Embryonic facial prominence (tissue), 1 donor: ENCODE results near the gene MS4A8.
"Not testable (repeated sequence)": the region's sequence is repeated elsewhere in the genome, so short reads cannot be mapped to it uniquely, and the experiment has no call there.

Experiments used
- DNase-seq: peaks from one replicate; pipeline ENCODE4 v3.0.0-alpha.2; 2016; ENCODE audit errors: extremely low spot score

Gene MS4A8

DNA sequence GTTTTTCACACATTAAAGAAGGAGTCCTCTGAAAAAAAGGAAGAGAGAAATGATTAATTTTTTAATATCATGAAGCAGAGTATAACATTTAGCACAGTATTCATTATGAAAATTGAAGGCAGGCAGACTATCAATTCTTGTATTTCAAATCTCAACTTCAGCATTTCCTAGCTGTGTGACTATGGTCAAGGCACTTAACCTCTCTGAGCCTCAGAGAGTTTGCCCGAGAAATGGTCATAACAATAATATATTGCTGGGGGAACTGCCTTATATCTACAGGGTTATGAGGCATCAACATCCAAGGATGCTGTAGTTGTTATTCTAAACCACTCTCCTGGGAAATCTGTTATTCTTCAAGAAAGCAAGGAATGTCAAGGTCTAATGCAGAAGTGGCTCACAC, 26.2 kb downstream of the MS4A8 start:
- DNase-seq: no peak

- DNase-seq: no peak
These were observed 32.2 kb downstream of the MS4A8 start for GRCh38 chr11:60731586-60731985.

GRCh38 chr11:60734279-60734678, 34.9 kb downstream of the MS4A8 start:
- no peak for DNase-seq

- no peak for DNase-seq
These were observed 39.7 kb downstream of the MS4A8 start for GRCh38 chr11:60739114-60739513.

- DNase-seq: no peak
These were observed 41.2 kb downstream of the MS4A8 start for GRCh38 chr11:60740573-60740972.

- no peak for DNase-seq
These were observed 42.0 kb downstream of the MS4A8 start for GRCh38 chr11:60741421-60741820.

DNA sequence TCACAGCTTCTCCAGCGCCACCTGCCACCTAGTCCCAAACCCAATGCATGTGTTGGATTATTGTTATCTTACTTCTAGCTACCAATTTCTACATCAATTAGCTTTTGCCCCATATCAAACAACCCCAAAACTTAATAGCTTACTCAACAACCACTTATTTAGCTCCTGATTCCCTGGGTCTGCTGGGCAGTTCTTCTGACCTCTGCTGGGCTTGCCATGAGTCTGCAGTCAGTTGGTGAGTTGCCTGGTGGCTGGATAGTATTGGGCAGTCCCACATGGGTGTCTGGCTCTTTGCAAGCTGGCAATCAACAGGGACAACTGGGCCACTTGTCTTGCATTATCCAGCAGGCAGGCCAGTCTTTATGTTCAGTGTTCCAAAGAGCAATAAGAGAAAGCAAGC, 43.6 kb downstream of the MS4A8 start:
- DNase-seq: no peak

GRCh38 chr11:60744114-60744513, 44.7 kb downstream of the MS4A8 start:
- no peak for DNase-seq

DNA sequence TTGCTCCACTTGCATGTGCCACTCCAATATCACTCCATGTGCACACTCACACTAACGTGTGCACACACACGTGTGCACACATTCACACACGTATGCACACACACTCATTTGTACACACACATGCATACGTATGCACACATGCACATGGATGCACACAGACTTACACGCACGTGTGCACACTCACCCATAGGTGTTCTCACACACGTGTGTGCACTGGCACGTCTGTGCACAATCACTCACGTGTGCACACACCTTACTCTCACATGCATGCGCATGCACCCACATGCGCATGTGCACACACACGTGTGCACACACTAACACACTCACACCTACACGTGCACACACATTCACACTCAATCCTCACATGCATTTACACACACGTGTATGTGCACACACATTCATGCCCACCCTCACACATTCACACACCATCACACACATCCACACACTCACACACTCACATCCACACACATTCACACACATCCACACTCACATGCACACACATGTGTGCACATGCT, 48.0 kb downstream of the MS4A8 start:
- DNase-seq: no peak

DNA sequence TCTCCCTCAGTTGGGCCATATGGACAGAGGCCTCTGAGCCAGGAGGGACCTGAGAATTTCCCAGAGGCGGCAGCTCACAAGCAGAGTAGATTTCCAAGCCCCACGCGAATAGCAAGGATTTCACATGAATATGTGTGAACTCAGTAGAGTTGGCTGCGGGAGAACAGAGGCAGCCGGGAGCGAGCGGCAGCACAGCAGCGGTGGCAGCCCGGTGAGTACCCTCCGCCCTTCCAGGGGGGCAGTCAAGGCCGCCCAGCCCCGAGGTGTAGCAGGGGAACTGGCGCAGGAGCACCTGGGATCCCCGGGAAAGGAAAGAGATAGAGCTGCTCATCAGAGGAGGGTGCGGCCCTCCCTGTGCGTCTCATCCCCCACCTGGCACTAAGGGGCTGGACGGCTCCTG, 48.8 kb downstream of the MS4A8 start:
- DNase-seq: no peak

DNA sequence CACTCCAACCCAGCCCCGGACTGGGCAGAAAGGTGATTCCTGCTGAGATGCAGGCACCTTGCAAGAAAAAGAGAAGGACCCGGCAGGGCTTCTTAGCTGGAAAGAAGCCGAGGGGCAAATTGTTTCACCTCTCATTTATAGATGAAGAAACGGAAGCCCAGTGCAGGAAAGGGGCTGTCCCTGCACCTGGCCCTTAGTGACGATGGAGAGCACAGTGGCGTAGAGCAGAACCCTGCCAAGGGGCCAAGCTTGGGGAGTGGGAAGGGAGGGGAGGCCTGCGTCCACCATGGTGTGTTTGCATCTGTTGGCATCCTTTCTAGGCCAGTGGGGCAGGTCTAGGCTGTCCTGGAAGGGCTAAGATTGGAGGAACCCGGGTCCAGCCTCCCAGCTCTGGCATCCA, 49.4 kb downstream of the MS4A8 start:
- DNase-seq: no peak

DNA sequence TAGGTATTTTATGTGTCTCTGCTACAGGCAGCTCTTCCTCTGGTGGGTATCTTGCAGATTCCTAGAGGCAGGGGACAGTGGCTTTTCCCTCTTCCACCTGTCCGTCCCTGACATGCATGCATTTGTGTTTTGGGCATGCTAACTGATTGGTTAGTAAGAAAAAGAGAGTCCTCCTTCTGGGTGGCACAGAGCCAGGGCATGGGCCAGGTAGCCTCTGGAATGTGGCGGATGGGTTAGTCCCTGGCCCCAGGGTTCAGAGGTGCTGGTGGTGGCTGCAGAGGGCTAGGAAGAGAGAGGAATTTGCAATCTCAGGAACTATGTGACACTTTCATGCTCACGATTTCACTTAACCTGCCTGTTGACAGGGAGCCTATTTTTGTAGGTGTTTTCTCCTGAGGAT, 51.5 kb downstream of the MS4A8 start:
- no peak for DNase-seq

- no peak for DNase-seq
These were observed 53.9 kb downstream of the MS4A8 start for GRCh38 chr11:60753309-60753708.

DNA sequence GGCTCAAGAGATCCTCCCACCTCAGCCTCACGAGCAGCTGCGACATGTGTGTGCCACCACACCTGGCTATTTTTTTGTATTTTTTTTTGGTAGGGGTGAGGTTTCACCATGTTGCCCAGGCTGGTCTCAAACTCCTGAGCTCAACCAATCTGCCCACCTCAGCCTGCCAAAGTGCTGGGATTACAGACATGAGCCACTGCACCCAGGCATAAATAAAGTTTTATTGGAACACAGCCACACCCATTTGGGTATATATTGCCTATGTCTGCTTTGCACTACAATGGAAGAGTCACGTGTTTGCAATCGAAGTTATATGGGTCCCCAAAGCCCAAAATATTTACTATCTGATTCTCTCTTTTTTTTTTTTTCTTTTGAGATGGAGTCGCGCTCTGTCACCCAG, 55.5 kb downstream of the MS4A8 start:
- no peak for DNase-seq

- DNase-seq: no peak
These were observed 57.1 kb downstream of the MS4A8 start, which contains the start of gene MS4A15 for GRCh38 chr11:60756307-60757032. Gene MS4A15, plus strand, starts transcription at chr11:60756867. Its CDS starts 6,867 bp downstream, at chr11:60763734.

DNA sequence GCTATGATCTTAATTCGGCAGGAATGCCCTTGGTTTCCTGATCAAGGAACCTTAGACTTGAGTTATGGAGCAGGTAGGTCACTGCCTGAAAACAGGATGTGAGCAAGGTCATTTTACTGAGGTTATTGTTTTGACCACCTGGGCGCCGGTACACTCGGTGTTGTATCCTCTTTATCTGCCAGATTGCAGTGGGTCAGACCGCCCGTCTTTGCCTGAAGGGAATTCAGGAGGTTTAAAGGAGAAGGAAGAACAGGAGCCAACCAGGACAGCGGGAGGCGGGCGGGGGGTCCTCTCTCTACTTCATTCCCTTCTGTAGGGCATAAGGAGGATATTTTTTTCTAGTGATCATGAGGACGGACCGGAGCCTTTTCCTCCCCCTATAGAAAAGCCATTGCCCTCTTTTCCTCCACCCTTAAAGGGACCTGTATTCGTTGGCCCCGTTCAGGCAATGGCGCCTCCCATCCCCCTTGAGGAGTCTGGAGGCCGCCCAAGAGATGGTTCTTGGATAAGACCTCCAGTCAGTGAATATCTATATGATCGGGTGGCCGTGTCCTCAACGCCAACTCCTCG, 57.9 kb downstream of the MS4A8 start:
- no peak for DNase-seq

DNA sequence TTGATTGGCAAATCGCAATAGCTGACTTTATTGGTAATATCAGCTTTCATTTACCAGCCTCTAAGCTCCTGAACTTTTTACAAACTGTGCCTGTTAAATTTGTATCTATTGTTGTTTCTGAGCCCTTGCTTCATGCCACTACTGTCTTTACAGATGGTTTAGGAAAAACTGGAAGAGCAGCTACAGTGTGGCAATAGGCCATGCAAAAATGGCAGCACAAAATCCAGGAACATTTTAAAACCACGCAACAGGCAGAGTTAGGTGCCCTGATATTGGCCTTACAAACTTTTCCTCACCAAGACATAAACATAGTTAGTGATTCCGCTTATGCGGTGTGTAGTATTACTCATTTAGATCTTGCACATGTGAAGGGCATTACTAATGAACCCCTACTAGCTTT, 59.3 kb downstream of the MS4A8 start:
- DNase-seq: not testable (repeated sequence)

GRCh38 chr11:60759438-60760225, 60.2 kb downstream of the MS4A8 start:
- DNase-seq: not testable (repeated sequence)

- DNase-seq: no peak
These were observed 62.2 kb downstream of the MS4A8 start for GRCh38 chr11:60761436-60762190.

DNA sequence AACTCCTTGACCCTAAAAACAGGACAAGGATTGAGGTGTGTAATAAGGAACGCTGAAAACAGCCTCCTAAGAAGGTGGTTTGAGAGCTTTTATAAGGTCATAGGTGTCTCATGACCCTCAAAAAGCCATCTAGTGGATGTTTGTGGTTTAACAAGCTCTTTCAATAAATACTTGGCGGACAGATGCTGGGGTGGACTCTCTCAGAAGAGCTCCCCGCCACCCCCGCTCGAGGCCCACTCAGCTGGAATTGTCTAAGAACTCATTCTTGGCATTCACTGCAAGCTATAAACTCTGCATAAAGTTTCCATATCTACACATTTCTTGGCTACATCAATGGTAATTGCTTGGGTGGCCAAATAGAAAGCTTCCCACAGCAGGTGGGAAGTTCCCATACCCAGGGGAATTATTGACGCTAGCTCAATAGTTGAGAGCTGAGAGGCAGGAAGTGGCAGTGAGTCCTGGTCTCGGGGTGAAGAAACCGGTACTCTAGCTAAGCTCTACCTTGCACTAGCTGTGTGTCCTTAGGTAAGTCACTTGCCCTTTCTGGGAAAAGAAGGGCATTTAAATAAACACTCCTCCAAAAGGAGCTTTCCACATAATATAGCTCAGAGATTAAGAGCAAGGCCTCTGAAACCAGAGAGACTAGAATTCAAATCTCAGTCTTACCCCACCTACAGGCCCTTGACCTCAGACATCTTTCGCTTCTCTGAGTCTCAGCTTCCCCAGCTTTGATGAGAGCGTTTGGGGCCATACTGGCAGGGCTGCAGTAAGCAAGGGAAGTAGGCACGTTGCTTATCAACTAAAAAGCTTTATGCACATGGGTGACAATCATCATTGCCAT, 63.7 kb downstream of the MS4A8 start:
- DNase-seq: no peak
